ENCODE results near the gene LPXN.

The LPXN gene

DNA sequence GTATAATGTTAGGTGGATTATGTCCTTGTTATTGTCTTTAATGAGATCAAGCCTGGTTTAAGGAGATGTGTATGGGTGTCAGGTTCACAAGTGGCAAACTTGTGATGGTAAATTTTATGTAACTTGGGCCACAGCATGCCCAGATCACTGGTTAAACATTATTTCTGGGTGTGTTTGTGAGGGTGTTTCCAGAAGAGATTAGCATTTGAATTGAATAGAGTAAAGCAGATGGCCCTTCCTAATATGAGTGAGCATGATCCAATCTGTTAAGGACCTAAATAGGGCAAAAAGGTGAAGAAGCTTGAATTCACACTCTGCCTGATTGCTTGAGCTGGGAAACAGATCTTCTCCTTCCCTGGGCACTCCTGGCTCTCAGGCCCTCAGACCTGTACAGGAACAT lies 88.5 kb downstream of the LPXN start:
- H3K27ac ChIP-seq: no peak overlapping the region
- H3K4me3 ChIP-seq: no peak overlapping the region

DNA sequence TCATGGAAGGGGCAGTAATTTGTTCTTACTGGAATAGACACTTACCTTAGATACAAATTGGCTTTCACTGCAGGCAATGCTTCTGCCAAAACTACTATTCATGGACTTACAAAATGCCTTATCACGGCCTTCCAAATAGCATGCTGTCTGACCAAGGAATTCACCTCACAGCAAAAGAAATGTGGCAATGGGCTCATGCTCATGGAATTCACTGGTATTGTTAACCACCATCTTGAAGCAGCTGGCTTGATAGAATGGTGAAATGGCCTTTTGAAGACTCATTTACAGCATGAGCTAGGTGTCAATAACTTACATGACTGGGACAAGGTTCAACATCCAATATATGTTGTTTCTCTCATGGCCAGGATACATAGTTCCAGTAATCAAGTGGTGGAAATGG lies 89.7 kb downstream of the LPXN start:
- Histone ChIP-seq H3K4me3 (no peak overlapping the region), H3K27ac (no peak overlapping the region)
